CD14-positive monocyte (primary cell): ENCODE results near the gene ULK2. TPM values are rescaled to one million over a fixed set of nuclear protein-coding genes. Genes with fewer than 3 reads are reported as not detected.

Experiments used
- DNase-seq, 3 donors: peaks; one replicate each; pipeline ENCODE4 v3.0.0-alpha.2; 2011 to 2022
- H2AFZ ChIP-seq: 2 replicates; pipeline ENCODE4 v1.6.0; 2012; ENCODE audit warnings: mild to moderate bottlenecking, low read depth, low read length, inconsistent platforms; ENCODE audit not compliant: insufficient read depth, poor library complexity, severe bottlenecking
- H3K27ac ChIP-seq, 2 donors: 1 replicate in 1 of 2; 2 replicates in 1 of 2; pipeline ENCODE4 v1.5.1; 2012 to 2013; ENCODE audit warnings: low read length in 2 of 2, control low read depth in 1 of 2, inconsistent platforms in 1 of 2, low read depth in 1 of 2, mild to moderate bottlenecking in 1 of 2
- H3K27me3 ChIP-seq, 2 donors: one replicate each; pipeline versions ENCODE4 v1.6.0 to v1.6.1; 2011 to 2013; ENCODE audit warnings: low read length in 2 of 2; ENCODE audit not compliant: control insufficient read depth in 2 of 2, insufficient read depth in 2 of 2
- H3K36me3 ChIP-seq, 2 donors: replicated peaks in 1 of 2; 1 replicate in 1 of 2; 2 replicates in 1 of 2; pipeline versions ENCODE4 v1.5.1 to v1.6.1; 2012 to 2013; ENCODE audit warnings: low read length in 2 of 2, control low read depth in 1 of 2, inconsistent platforms in 1 of 2, mild to moderate bottlenecking in 1 of 2; ENCODE audit not compliant: insufficient read depth in 2 of 2, control insufficient read depth in 1 of 2
- H3K4me1 ChIP-seq, 2 donors: 1 replicate in 1 of 2; 2 replicates in 1 of 2; pipeline versions ENCODE4 v1.5.1 to v1.6.1; 2012 to 2013; ENCODE audit warnings: low read length in 2 of 2, control low read depth in 1 of 2, inconsistent platforms in 1 of 2, mild to moderate bottlenecking in 1 of 2, moderate library complexity in 1 of 2; ENCODE audit not compliant: insufficient read depth in 2 of 2, control insufficient read depth in 1 of 2
- H3K4me2 ChIP-seq: replicated peaks from 2 replicates; pipeline ENCODE3; 2012; ENCODE audit warnings: low read length, moderate library complexity, mild to moderate bottlenecking; ENCODE audit not compliant: poor library complexity, severe bottlenecking; ENCODE audit errors: extremely low read depth
- H3K4me3 ChIP-seq, 3 experiments: fragments of 200-600 bp in 1 of 3; sonication (generic) in 1 of 3; replicated peaks in 1 of 3; 1 replicate in 2 of 3; 2 replicates in 1 of 3; pipeline ENCODE4 v1.5.1; 2011 to 2013; ENCODE audit warnings: low read length in 3 of 3, mild to moderate bottlenecking in 3 of 3, control low read depth in 2 of 3, low read depth in 2 of 3, inconsistent platforms in 1 of 3, moderate library complexity in 1 of 3
- H3K79me2 ChIP-seq: 2 replicates; pipeline ENCODE4 v1.6.0; 2012; ENCODE audit warnings: mild to moderate bottlenecking, control low read depth, inconsistent platforms, low read length, moderate library complexity; ENCODE audit not compliant: insufficient read depth
- H3K9ac ChIP-seq: 2 replicates; pipeline ENCODE4 v1.6.0; 2017; ENCODE audit warnings: low read length, mild to moderate bottlenecking; ENCODE audit not compliant: insufficient read depth, poor library complexity, severe bottlenecking
- H3K9me3 ChIP-seq, 2 donors: replicated peaks in 1 of 2; 1 replicate in 1 of 2; 2 replicates in 1 of 2; pipeline versions ENCODE4 v1.5.1 to v1.6.1; 2012 to 2013; ENCODE audit warnings: low read length in 2 of 2, control low read depth in 1 of 2; ENCODE audit not compliant: control insufficient read depth in 1 of 2, insufficient read depth in 1 of 2
- H4K20me1 ChIP-seq: 2 replicates; pipeline ENCODE4 v1.6.0; 2012; ENCODE audit warnings: mild to moderate bottlenecking, low read length, control low read depth, moderate library complexity; ENCODE audit not compliant: insufficient read depth
- H3K27ac Mint-ChIP-seq, 7 donors: one replicate each; pipeline ENCODE4 v1.8.0; 2020; ENCODE audit warnings: mild to moderate bottlenecking in 7 of 7, mixed read lengths in 7 of 7, moderate library complexity in 6 of 7, inconsistent platforms in 2 of 7
- H3K27me3 Mint-ChIP-seq, 3 donors: one replicate each; pipeline ENCODE4 v1.8.0; 2021 to 2022; ENCODE audit warnings: low read depth in 3 of 3, mild to moderate bottlenecking in 3 of 3, mixed read lengths in 3 of 3, moderate library complexity in 3 of 3, inconsistent platforms in 1 of 3
- H3K36me3 Mint-ChIP-seq, 2 donors: one replicate each; pipeline ENCODE4 v1.8.0; 2020; ENCODE audit warnings: mixed read lengths in 2 of 2, inconsistent platforms in 1 of 2, mild to moderate bottlenecking in 1 of 2
- H3K4me1 Mint-ChIP-seq: one replicate; pipeline ENCODE4 v1.8.0; 2020; ENCODE audit warnings: mild to moderate bottlenecking, mixed read lengths
- H3K4me3 Mint-ChIP-seq, 2 donors: one replicate each; pipeline ENCODE4 v1.8.0; 2020; ENCODE audit warnings: mild to moderate bottlenecking in 2 of 2, mixed read lengths in 2 of 2, moderate library complexity in 1 of 2
- H3K9me3 Mint-ChIP-seq, 7 donors: one replicate each; pipeline ENCODE4 v1.8.0; 2020 to 2022; ENCODE audit warnings: mixed read lengths in 7 of 7, mild to moderate bottlenecking in 6 of 7, moderate library complexity in 6 of 7, inconsistent platforms in 2 of 7
- CTCF ChIP-seq: fragments of 200-600 bp; IDR thresholded peaks from one replicate; pipeline ENCODE4 v1.8.0; 2022; ENCODE audit warnings: antibody characterized with exemption, mild to moderate bottlenecking
- WGBS: methylation state at CpG from one replicate; pipeline ENCODE4 v1.1.5; 2013; ENCODE audit warnings: missing lambda C conversion rate; ENCODE audit not compliant: insufficient coverage; 5-methylcytosine and 5-hydroxymethylcytosine counted together
- intact Hi-C, 2 donors: fragments of 100-400 bp; cut with micrococcal nuclease; formaldehyde crosslinking; loops; one replicate each; pipeline versions ENCODE4 v1.15.0 to v1.15.1; 2023
- polyA minus RNA-seq: library from RNA; depleted of rRNA, polyadenylated mRNA; stranded (reverse); fragments of >200 nt; gene quantifications from 2 replicates; pipeline ENCODE4 v1.2.3, GENCODE V29; 2012
- polyA plus RNA-seq, 3 donors: library from polyadenylated mRNA; depleted of rRNA in 1 of 3; unstranded in 2 of 3; stranded (reverse) in 1 of 3; fragments of 300-500 nt in 2 of 3; fragments of >200 nt in 1 of 3; fragmentation: Illumina TruSeq in 2 of 3; gene quantifications; 1 replicate in 2 of 3; 2 replicates in 1 of 3; pipeline ENCODE4 v1.2.3, GENCODE V29; 2012 to 2021
- total RNA-seq, 12 experiments: library from RNA in 1 of 12; stranded (reverse) in 1 of 12; fragments of 120-200 nt in 1 of 12; gene quantifications; one replicate each; pipeline ENCODE4 v1.2.4 and lab custom pipeline; 2013 to 2026; ENCODE audit warnings: mixed read lengths in 6 of 12, inconsistent platforms in 1 of 12

The ULK2 gene
- 28.6 TPM for total RNA-seq (2013)
- 10 to 100 TPM in 2 of 3 donors, 1 to 10 TPM in 1; 8.5 to 27.2 (median 12.3) TPM for polyA plus RNA-seq
- 26.0 and 36.3 TPM in 2 replicates for polyA minus RNA-seq
- 17.9 to 52.9 (median 37.8) reads per million in 11 experiments for total RNA-seq (lab: John Stamatoyannopoulos, UW)

GRCh38 chr17:19867329-19868078, at the start of gene ULK2:
TSS of gene ULK2 (minus strand) at chr17:19867936. CDS start at chr17:19867417, 519 bp downstream.
- peaks cover 22% of the 10 kb centered on the region for H3K4me1 Mint-ChIP-seq

More at GRCh38 chr17:19867329-19868078, at the start of gene ULK2:
- peak within 1 kb of the TSS; percentile 84 for H3K9ac ChIP-seq
- no peaks in the 10 kb centered on the region for H4K20me1 ChIP-seq
- H2AFZ ChIP-seq, result peak within 1 kb of the TSS; percentile 99
- peak; percentile 60 to 71 (median 65) for DNase-seq
- peak within 1 kb of the TSS; percentile 40 to 77 for H3K27ac ChIP-seq
- H3K9me3 ChIP-seq, result no peaks in the 10 kb centered on the region
- Mint-ChIP-seq H3K27me3 (peaks cover 0 to 2% (median 0%) of the 10 kb centered on the region in 3 donors), H3K27ac (peak within 1 kb of the TSS in 6 of 7 donors; percentile 64 to 84 (median 70)), H3K9me3 (peaks cover 0 to 1% (median 0%) of the 10 kb centered on the region in 7 donors), H3K4me3 (peak within 1 kb of the TSS; percentile 87 to 95), H3K36me3 (peaks cover 12 to 18% of the 10 kb centered on the region in 2 donors)
- H3K27me3 ChIP-seq, result no peaks in the 10 kb centered on the region
- H3K79me2 ChIP-seq, result peaks cover 20% of the 10 kb centered on the region
- TF ChIP-seq CTCF, result peak; percentile 26
- peaks cover 21 to 29% of the 10 kb centered on the region in 2 donors for H3K4me1 ChIP-seq
- H3K36me3 ChIP-seq, result peaks cover 13 to 16% of the 10 kb centered on the region in 2 donors
- WGBS, result 1% methylated on average over 111 of the region's 111 CpGs
- intact Hi-C loops, result loop anchor here in 1 of 2 donors (10.0 kb wide), 1 partner anchor 107 kb away; the partner anchor contains the start of gene AKAP10
- H3K4me3 ChIP-seq, result peak within 1 kb of the TSS; percentile 69 to 83 (median 72)
- peak within 1 kb of the TSS; percentile 82 for H3K4me2 ChIP-seq
